Stimulated activated CD8-positive, alpha-beta memory T cell treated with anti-CD3 and anti-CD28 coated beads, Interleukin-7, amount 100 ng/mL, for 48 hours (primary cell): Measurements from ENCODE around the gene PRKN.
"Not testable (repeated sequence)": the region's sequence is repeated elsewhere in the genome, so short reads cannot be mapped to it uniquely, and the experiment has no call there.

Source experiments
- DNase-seq, 2 donors: peaks; one replicate each; pipeline ENCODE4 v3.0.0-alpha.2; 2020; ENCODE audit warnings: low read depth in 1 of 2; ENCODE audit errors: extremely low read depth in 1 of 2

Gene PRKN

GRCh38 chr6:161313940-161314509 lies 1413.5 kb downstream of the PRKN start:
- no peak for DNase-seq

- not testable (repeated sequence) for DNase-seq
Measured at GRCh38 chr6:161313475-161313874, 1414.1 kb downstream of the PRKN start.

DNA sequence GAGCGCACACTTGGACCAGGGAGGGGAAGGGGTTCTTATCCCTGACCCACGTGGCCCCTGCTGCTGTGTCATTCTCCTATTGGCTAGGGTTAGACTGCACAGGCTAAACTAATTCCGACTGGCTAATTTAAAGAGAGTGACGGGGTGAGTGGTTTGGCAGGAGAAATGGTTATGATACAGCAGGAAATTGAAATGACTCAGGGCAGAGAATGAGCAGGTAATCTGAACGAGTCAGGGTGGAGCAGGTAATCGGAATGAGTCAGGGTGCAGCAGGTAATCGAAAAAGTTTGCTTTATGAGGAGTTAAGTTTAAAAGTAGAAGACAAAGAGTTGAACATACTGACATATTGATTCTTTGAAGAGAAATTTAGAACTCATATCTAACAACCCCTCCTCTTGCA lies 1417.8 kb downstream of the PRKN start:
- DNase-seq = not testable (repeated sequence)

- no peak for DNase-seq
Measured at GRCh38 chr6:161308075-161308655, 1419.4 kb downstream of the PRKN start.

DNA sequence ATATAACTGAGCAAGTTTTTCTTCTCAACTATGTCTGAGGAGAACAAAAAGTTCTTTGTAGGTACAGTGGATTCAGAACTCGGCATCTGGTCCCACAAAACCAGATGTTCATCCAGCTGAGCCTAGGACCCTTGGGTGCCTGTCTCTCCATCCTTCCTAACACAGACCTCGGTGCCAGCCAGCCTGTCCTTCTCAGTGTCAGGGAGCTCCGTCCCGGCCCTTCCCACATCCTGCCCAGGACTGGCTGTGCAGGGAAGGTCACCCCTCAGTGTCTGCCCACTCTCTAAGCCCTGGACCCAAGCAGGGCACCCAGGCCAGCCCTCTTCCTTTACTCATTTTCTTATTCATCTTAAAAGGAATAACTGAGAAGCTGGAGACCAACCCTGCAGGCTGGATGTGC lies 1421.7 kb downstream of the PRKN start:
- DNase-seq = no peak

DNA sequence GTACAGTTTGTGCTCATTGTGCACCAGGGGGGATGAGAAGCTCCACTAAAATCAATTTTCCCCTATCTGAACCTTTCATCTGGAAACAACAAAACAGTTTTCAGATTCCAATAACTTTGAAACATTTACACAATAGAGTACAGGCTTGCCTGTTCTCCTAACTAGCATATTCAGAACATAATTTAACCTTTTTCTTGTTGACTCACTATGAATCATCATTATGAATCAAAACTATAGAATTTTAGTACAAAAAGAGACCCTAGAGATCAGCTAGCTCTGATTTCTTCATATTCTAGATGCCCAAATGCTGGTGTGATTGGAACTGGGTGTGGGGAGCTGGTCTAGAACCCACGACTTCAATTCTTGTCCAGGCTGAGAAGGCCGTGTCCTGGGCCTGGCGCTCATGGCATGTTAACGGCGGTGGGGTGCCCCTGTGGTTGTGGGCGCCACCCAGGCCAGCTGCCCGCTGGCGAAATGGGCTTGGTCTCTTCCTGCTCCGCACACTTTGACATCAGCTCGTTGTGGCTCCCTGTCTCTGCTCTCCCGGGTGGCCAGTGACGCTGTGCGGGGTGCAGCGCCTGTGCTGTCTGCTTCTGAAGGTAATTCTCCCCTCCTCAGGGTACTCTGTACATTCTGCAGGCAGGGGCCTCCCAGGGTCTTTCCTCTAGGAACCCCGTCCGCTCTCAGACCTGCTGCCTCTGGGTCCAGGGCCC lies 1423.8 kb downstream of the PRKN start:
- no peak for DNase-seq

GRCh38 chr6:161302949-161303348 lies 1424.6 kb downstream of the PRKN start:
- no peak for DNase-seq

- DNase-seq = no peak
Measured at GRCh38 chr6:161301338-161301737, 1426.2 kb downstream of the PRKN start.

- no peak for DNase-seq
Measured at GRCh38 chr6:161300823-161301222, 1426.7 kb downstream of the PRKN start.

DNA sequence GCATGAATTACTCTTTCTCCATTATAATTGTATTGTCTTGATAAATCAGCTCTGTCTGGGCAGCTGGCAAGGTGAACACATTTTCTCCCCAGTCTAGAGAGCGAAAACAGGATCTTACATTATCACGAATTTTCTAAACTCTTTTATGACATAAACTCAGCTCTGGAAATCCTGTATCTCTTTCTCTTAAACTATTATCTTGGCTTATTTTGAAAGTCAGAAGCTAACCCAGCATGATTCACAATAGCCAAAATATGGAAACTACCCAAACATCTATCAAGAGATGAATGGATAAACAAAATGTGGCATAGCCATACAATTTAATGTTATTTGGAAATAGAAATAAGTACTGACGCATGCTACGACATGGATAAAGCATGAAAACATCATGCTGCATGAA lies 1427.8 kb downstream of the PRKN start:
- no peak for DNase-seq
